Measurements from ENCODE around the gene OR5AL1. TPM values are rescaled to one million over a fixed set of nuclear protein-coding genes. Genes with fewer than 3 reads are reported as not detected.

Gene OR5AL1
- polyA plus RNA-seq (2011; rRNA removed), result not detected in 2 replicates
- polyA plus RNA-seq (2012; cell fraction: cytosol; rRNA removed), result not detected in 2 replicates
- polyA plus RNA-seq (2012; cell fraction: nucleus; rRNA removed), result not detected in 2 replicates
- polyA plus RNA-seq (2017; fragmentation: RNase III; extraction: RNeasy Plus Mini Kit Qiagen cat#74134 plus additional on column Dnase treatment), result not detected in 3 replicates
- polyA minus RNA-seq (2011; rRNA and poly(A)+ RNA removed), result not detected in 2 replicates

DNA sequence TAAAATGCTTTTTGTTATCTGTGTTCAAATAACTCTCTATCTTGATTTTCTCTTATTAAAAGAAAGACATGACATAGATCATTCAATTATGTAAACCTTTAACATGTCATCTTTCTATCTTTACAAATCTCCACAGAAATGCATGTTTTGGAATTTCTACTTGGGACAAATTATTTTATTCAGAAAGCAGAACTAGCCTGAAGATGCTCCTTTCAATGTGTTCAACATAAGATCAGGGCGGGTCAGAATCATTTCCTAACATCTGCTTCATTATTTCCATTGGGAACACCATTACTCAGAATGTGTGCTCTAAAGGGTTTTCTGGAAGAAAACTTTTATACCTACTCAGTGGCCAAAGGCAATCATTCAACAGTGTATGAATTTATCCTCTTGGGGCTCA, at the start of gene OR5AL1:
Gene OR5AL1, plus strand, starts transcription at position 301 of the 400 bp plus-strand sequence.
- Histone ChIP-seq H3K4me2 (no peak within 1 kb of the TSS), H3K4me3 (no peak within 1 kb of the TSS), H3K9me3 (no peaks in the 10 kb centered on the region), H3K27ac (no peak within 1 kb of the TSS), H3K4me1 (no peaks in the 10 kb centered on the region)
- ATAC-seq, result no peak
- no peak for FAIRE-seq
- WGBS (ENCODE audit: missing lambda C conversion rate), result 0% methylated on average over 1 of the region's 1 CpG
- no peak for DNase-seq (ENCODE audit: low read depth in 1 of 2, low spot score in 1 of 2)
- ChIA-PET CTCF (no interaction called here), POLR2A (no interaction called here)
- TF ChIP-seq HDAC2 (IDR thresholded peaks at IDR 0.05) (no peak), HES2 (IDR thresholded peaks at IDR 0.05) (no peak), USF2 (IDR thresholded peaks at IDR 0.05) (no peak)

DNA sequence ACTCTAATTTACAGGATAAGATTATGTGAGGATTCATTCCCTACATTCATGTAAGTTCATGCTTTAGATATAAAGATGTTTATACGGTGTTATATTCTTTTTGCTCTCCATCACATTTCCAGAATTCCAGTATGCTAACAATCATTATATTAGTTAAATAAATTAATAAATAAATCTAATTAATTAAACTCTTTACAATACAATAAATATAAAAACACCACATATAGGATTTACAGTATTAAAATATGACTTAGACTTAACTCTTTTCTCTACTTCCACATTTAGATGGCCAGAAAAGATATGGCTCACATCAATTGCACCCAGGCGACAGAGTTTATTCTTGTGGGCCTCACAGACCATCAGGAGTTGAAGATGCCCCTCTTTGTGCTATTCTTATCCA, 37.2 kb upstream of the OR5AL1 start, which contains the start of gene OR8U1:
Gene OR8U1, plus strand, starts transcription at position 301 of the 400 bp plus-strand sequence. Its CDS starts 0 bp downstream, at position 301.
- TF ChIP-seq REST (IDR thresholded peaks at IDR 0.05) (no peak), RCOR1 (IDR thresholded peaks at IDR 0.05; ENCODE audit: low read depth, low read length) (no peak), CBX8 (IDR thresholded peaks at IDR 0.05) (no peak), NR3C1 (IDR thresholded peaks at IDR 0.05) (no peak), JUN (IDR thresholded peaks at IDR 0.05) (no peak), HDAC2 (IDR thresholded peaks at IDR 0.05) (no peak), KDM1A (IDR thresholded peaks at IDR 0.05; ENCODE audit: low read depth) (no peak), MAFK (IDR thresholded peaks at IDR 0.05; ENCODE audit: partially characterized antibody) (no peak), NFE2L2 (conservative IDR thresholded peaks at IDR 0.05; ENCODE audit: low read length) (no peak), ESRRA (IDR thresholded peaks at IDR 0.05; ENCODE audit: borderline replicate concordance, low read length) (no peak), FOSL2 (IDR thresholded peaks at IDR 0.05) (no peak), FOSL2 (CRISPR knock-in tag; IDR thresholded peaks at IDR 0.05) (no peak)
- CTCF ChIA-PET, result no interaction called here

DNA sequence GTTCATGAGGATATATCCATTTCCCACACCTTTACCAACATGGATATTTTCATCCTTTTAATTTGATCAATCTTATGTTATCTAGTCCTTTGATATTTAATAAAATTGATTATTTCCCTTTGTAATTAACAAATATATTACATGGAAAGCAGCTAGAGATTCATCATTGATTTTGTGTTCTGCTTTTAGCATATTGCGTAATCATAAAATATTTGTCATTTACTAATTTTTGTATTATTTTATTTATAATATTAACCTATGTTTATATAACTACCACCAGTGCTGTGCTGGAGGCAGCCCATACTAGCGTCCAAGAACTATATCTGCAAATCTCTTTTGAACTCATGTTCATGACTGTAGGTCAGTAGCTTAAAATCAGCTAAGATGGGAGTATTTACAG, 32.4 kb upstream of the OR5AL1 start:
- FAIRE-seq (no peak), DNase-seq (ENCODE audit: low read depth in 1 of 2, low spot score in 1 of 2) (no peak), ATAC-seq (no peak)
- ChIA-PET CTCF (no interaction called here), POLR2A (no interaction called here)
- no peaks in the 10 kb centered on the region for H3K4me1 ChIP-seq
- H3K4me2 ChIP-seq, result no peak overlapping the region
- no peak overlapping the region for H3K27ac ChIP-seq
- no peaks in the 10 kb centered on the region for H3K9me3 ChIP-seq
- TF ChIP-seq CHD2 (IDR thresholded peaks at IDR 0.05; ENCODE audit: low read length, partially characterized antibody) (no peak), RNF2 (IDR thresholded peaks at IDR 0.05; ENCODE audit: borderline replicate concordance, low read depth) (no peak), CHD4 (IDR thresholded peaks at IDR 0.05; ENCODE audit: borderline replicate concordance) (no peak), MAX (IDR thresholded peaks at IDR 0.05) (no peak), CBX2 (IDR thresholded peaks at IDR 0.05; ENCODE audit: borderline replicate concordance, low read depth) (no peak), EHF (CRISPR knock-in tag; IDR thresholded peaks at IDR 0.05) (no peak), REST (IDR thresholded peaks at IDR 0.05) (no peak), KDM1A (IDR thresholded peaks at IDR 0.05; ENCODE audit: low read depth) (no peak), ZFP36 (IDR thresholded peaks at IDR 0.05; ENCODE audit: borderline replicate concordance, partially characterized antibody) (no peak), MYC (IDR thresholded peaks at IDR 0.05; ENCODE audit: borderline replicate concordance, low read length) (no peak), RFX5 (IDR thresholded peaks at IDR 0.05) (no peak), MAFK (IDR thresholded peaks at IDR 0.05; ENCODE audit: partially characterized antibody) (no peak)
- TF ChIP-seq, protein P1, sequence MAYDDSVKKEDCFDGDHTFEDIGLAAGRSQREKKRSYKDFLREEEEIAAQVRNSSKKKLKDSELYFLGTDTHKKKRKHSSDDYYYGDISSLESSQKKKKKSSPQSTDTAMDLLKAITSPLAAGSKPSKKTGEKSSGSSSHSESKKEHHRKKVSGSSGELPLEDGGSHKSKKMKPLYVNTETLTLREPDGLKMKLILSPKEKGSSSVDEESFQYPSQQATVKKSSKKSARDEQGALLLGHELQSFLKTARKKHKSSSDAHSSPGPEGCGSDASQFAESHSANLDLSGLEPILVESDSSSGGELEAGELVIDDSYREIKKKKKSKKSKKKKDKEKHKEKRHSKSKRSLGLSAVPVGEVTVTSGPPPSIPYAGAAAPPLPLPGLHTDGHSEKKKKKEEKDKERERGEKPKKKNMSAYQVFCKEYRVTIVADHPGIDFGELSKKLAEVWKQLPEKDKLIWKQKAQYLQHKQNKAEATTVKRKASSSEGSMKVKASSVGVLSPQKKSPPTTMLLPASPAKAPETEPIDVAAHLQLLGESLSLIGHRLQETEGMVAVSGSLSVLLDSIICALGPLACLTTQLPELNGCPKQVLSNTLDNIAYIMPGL (CRISPR knock-in tag; IDR thresholded peaks at IDR 0.05; ENCODE audit: borderline replicate concordance), result no peak
- H3K4me3 ChIP-seq, result no peak overlapping the region
- WGBS (ENCODE audit: missing lambda C conversion rate), result 19% methylated on average over 2 of the region's 2 CpGs

More for the DNA sequence above, 37.2 kb upstream of the OR5AL1 start, which contains the start of gene OR8U1:
- 9% methylated on average over 2 of the region's 2 CpGs for WGBS (ENCODE audit: missing lambda C conversion rate)
- ATAC-seq (no peak), DNase-seq (ENCODE audit: low read depth in 1 of 2, low spot score in 1 of 2) (no peak), FAIRE-seq (no peak)
- Histone ChIP-seq H3K27ac (no peak within 1 kb of the TSS), H3K4me2 (no peak within 1 kb of the TSS), H3K4me3 (no peak within 1 kb of the TSS), H3K9me3 (no peaks in the 10 kb centered on the region), H3K4me1 (no peaks in the 10 kb centered on the region)
- POLR2A ChIA-PET, result no interaction called here

All from A549 (cell line).